GM12878 (cell line): Measurements from ENCODE around the gene HMCN2.
"Not testable (repeated sequence)": the region's sequence is repeated elsewhere in the genome, so short reads cannot be mapped to it uniquely, and the experiment has no call there.

Source experiments
- BCL11A ChIP-seq: IDR thresholded peaks from 2 replicates; pipeline ENCODE4 v1.6.1; 2011; ENCODE audit warnings: low read depth, low read length
- BRCA1 ChIP-seq: IDR thresholded peaks from 2 replicates; pipeline ENCODE4 v1.6.1; 2011; ENCODE audit warnings: low read depth, low read length, improper control_type of control experiment
- DPF2 ChIP-seq: fragments of 450-650 bp; IDR thresholded peaks from 2 replicates; pipeline ENCODE4 v1.6.1; 2017; ENCODE audit warnings: mild to moderate bottlenecking
- EZH2 ChIP-seq: IDR thresholded peaks from 2 replicates; pipeline ENCODE4 v1.6.1; 2012; ENCODE audit warnings: low read depth, mild to moderate bottlenecking, control low read depth, inconsistent platforms, low read length, borderline replicate concordance; ENCODE audit not compliant: control insufficient read depth
- GATAD2B ChIP-seq: fragments of 450-650 bp; conservative IDR thresholded peaks from 2 replicates; pipeline ENCODE4 v1.6.1; 2017; ENCODE audit warnings: low read depth, mild to moderate bottlenecking, moderate library complexity
- IKZF2 ChIP-seq, 2 experiments: fragments of 450-650 bp; IDR thresholded peaks; 2 replicates each; pipeline ENCODE4 v1.6.1; 2017; ENCODE audit warnings: mild to moderate bottlenecking in 2 of 2, moderate library complexity in 2 of 2
- MYC ChIP-seq: IDR thresholded peaks from 2 replicates; pipeline ENCODE4 v1.6.1; 2011; ENCODE audit warnings: mild to moderate bottlenecking, low read length, moderate library complexity, inconsistent platforms; ENCODE audit not compliant: insufficient read depth, insufficient replicate concordance, insufficient read length, severe bottlenecking
- NFIC ChIP-seq: IDR thresholded peaks from 2 replicates; pipeline ENCODE4 v1.6.1; 2012; ENCODE audit warnings: low read depth, mild to moderate bottlenecking, inconsistent platforms, low read length, moderate library complexity
- POLR2A ChIP-seq: IDR thresholded peaks from 2 replicates; pipeline ENCODE4 v1.6.1; 2011; ENCODE audit warnings: low read depth, mild to moderate bottlenecking, low read length
- POLR2AphosphoS5 ChIP-seq: IDR thresholded peaks from 2 replicates; pipeline ENCODE4 v1.6.1; 2011; ENCODE audit warnings: mild to moderate bottlenecking, low read length, inconsistent platforms
- SIN3A ChIP-seq: IDR thresholded peaks from 2 replicates; pipeline ENCODE4 v1.6.1; 2012; ENCODE audit warnings: low read depth, low read length, improper control_type of control experiment
- TF ChIP-seq, protein P1 (sequence below), 3 experiments: IDR thresholded peaks in 2 of 3; conservative IDR thresholded peaks in 1 of 3; 2 replicates each; pipeline ENCODE4 v1.5.1; 2011; ENCODE audit warnings: low read depth in 3 of 3, low read length in 3 of 3, mild to moderate bottlenecking in 3 of 3, control low read depth in 2 of 3, moderate library complexity in 2 of 3, inconsistent platforms in 1 of 3, mixed read lengths in 1 of 3; ENCODE audit not compliant: control insufficient read depth in 2 of 3, insufficient read depth in 1 of 3; ENCODE audit errors: extremely low read depth in 1 of 3
- TF ChIP-seq, protein P2 (sequence below): fragments of 450-650 bp; formaldehyde crosslinking; IDR thresholded peaks from 2 replicates; pipeline ENCODE4 v1.4.0; 2020; ENCODE audit warnings: mild to moderate bottlenecking, moderate library complexity
- TF ChIP-seq, protein P3 (sequence below): IDR thresholded peaks from 2 replicates; pipeline ENCODE4 v1.6.1; 2012; ENCODE audit warnings: low read depth, low read length, improper control_type of control experiment

DNA sequence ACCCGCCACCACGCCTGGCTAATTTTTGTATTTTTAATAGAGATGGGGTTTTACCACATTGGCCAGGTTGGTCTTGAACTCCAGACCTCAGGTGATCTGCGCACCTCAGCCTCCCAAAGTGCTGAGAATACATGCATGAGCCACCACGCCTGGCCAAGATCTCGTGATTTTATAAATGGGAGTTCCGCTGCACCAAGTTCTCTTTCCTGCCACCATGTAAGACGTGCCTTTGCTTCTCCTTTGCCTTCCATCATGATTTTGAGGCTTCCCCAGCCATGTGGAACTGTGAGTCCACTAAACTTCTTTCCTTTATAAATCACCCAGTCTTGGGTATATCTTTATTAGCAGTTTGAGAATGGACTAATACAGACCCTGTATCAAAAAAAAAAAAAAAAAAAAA, 7.4 kb upstream of the HMCN2 start:
- TF ChIP-seq, protein P1, sequence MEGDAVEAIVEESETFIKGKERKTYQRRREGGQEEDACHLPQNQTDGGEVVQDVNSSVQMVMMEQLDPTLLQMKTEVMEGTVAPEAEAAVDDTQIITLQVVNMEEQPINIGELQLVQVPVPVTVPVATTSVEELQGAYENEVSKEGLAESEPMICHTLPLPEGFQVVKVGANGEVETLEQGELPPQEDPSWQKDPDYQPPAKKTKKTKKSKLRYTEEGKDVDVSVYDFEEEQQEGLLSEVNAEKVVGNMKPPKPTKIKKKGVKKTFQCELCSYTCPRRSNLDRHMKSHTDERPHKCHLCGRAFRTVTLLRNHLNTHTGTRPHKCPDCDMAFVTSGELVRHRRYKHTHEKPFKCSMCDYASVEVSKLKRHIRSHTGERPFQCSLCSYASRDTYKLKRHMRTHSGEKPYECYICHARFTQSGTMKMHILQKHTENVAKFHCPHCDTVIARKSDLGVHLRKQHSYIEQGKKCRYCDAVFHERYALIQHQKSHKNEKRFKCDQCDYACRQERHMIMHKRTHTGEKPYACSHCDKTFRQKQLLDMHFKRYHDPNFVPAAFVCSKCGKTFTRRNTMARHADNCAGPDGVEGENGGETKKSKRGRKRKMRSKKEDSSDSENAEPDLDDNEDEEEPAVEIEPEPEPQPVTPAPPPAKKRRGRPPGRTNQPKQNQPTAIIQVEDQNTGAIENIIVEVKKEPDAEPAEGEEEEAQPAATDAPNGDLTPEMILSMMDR (IDR thresholded peaks at IDR 0.05 in 2 of 3, conservative IDR thresholded peaks at IDR 0.05 in 1 of 3; ENCODE audit: control insufficient read depth in 2 of 3, extremely low read depth in 1 of 3, insufficient read depth in 1 of 3, low read depth in 3 of 3, low read length in 3 of 3): not testable (repeated sequence)
- TF ChIP-seq EZH2; IKZF2 (IDR thresholded peaks at IDR 0.05); GATAD2B; BCL11A; POLR2AphosphoS5; SIN3A; NFIC; MYC; POLR2A; BRCA1; DPF2: not testable (repeated sequence)
- TF ChIP-seq, protein P2, sequence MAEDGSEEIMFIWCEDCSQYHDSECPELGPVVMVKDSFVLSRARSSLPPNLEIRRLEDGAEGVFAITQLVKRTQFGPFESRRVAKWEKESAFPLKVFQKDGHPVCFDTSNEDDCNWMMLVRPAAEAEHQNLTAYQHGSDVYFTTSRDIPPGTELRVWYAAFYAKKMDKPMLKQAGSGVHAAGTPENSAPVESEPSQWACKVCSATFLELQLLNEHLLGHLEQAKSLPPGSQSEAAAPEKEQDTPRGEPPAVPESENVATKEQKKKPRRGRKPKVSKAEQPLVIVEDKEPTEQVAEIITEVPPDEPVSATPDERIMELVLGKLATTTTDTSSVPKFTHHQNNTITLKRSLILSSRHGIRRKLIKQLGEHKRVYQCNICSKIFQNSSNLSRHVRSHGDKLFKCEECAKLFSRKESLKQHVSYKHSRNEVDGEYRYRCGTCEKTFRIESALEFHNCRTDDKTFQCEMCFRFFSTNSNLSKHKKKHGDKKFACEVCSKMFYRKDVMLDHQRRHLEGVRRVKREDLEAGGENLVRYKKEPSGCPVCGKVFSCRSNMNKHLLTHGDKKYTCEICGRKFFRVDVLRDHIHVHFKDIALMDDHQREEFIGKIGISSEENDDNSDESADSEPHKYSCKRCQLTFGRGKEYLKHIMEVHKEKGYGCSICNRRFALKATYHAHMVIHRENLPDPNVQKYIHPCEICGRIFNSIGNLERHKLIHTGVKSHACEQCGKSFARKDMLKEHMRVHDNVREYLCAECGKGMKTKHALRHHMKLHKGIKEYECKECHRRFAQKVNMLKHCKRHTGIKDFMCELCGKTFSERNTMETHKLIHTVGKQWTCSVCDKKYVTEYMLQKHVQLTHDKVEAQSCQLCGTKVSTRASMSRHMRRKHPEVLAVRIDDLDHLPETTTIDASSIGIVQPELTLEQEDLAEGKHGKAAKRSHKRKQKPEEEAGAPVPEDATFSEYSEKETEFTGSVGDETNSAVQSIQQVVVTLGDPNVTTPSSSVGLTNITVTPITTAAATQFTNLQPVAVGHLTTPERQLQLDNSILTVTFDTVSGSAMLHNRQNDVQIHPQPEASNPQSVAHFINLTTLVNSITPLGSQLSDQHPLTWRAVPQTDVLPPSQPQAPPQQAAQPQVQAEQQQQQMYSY (CRISPR knock-in tag): not testable (repeated sequence)
- TF ChIP-seq, protein P3, sequence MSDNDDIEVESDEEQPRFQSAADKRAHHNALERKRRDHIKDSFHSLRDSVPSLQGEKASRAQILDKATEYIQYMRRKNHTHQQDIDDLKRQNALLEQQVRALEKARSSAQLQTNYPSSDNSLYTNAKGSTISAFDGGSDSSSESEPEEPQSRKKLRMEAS: not testable (repeated sequence)
